RWPE2 (cell line): ENCODE measurements around the gene EMCN.

Source experiments
- ATAC-seq: fragments of 200-7000 bp; cut with Tn5 transposase; 3 replicates; pipeline ENCODE4 v1.9.1; 2021; ENCODE audit warnings: low read depth
- DNase-seq: peaks from one replicate; pipeline ENCODE4 v3.0.0-alpha.2; 2020; ENCODE audit warnings: low spot score
- H3K27ac ChIP-seq: fragments of 450-650 bp; 2 replicates; pipeline ENCODE4 v1.5.1; 2017; ENCODE audit warnings: mild to moderate bottlenecking; ENCODE audit not compliant: poor library complexity, severe bottlenecking
- H3K27me3 ChIP-seq: fragments of 250-450 bp; sonication (Bioruptor Pico); 2 replicates; pipeline ENCODE4 v1.5.1; 2021; ENCODE audit warnings: mild to moderate bottlenecking, moderate library complexity; ENCODE audit not compliant: insufficient read depth, poor library complexity, severe bottlenecking
- H3K36me3 ChIP-seq: fragments of 250-450 bp; sonication (Bioruptor Pico); 2 replicates; pipeline ENCODE4 v1.5.1; 2020; ENCODE audit warnings: low read depth, mild to moderate bottlenecking, moderate library complexity
- H3K4me1 ChIP-seq: fragments of 250-450 bp; sonication (Bioruptor Pico); 2 replicates; pipeline ENCODE4 v1.5.1; 2021; ENCODE audit warnings: mild to moderate bottlenecking, moderate library complexity; ENCODE audit not compliant: insufficient read depth, poor library complexity, severe bottlenecking
- H3K4me3 ChIP-seq: fragments of 250-450 bp; sonication (Bioruptor Pico); 2 replicates; pipeline ENCODE4 v1.5.1; 2021; ENCODE audit warnings: mild to moderate bottlenecking, moderate library complexity; ENCODE audit not compliant: severe bottlenecking
- H3K9me3 ChIP-seq: fragments of 250-450 bp; sonication (Bioruptor Pico); 2 replicates; pipeline ENCODE4 v1.5.1; 2021; ENCODE audit warnings: mild to moderate bottlenecking, moderate library complexity; ENCODE audit not compliant: severe bottlenecking
- TF ChIP-seq, protein P1 (sequence below): fragments of 450-650 bp; IDR thresholded peaks from one replicate; pipeline ENCODE4 v1.5.1; 2017; ENCODE audit warnings: mild to moderate bottlenecking, moderate library complexity; ENCODE audit not compliant: poor library complexity, severe bottlenecking

EMCN gene

DNA sequence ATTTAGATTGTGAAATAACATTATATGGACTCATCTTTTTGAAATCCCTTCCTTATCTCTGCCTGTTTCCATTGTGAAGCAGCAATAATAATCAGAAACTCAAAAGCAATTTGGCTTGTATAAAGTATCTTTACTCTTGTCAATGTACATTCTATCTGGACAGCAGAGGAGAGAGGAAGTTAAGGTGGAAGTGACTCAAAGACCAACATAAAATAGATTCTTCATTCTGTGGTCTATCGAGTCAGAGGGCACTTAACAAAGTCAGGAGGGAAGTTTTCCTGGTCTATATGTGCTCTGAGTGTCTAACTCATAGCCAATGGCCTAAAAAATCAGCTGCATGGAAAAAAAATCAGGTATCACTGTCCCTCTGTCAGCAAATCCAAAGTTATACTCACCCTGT is 155.5 kb downstream of the EMCN start:
- TF ChIP-seq, protein P1, sequence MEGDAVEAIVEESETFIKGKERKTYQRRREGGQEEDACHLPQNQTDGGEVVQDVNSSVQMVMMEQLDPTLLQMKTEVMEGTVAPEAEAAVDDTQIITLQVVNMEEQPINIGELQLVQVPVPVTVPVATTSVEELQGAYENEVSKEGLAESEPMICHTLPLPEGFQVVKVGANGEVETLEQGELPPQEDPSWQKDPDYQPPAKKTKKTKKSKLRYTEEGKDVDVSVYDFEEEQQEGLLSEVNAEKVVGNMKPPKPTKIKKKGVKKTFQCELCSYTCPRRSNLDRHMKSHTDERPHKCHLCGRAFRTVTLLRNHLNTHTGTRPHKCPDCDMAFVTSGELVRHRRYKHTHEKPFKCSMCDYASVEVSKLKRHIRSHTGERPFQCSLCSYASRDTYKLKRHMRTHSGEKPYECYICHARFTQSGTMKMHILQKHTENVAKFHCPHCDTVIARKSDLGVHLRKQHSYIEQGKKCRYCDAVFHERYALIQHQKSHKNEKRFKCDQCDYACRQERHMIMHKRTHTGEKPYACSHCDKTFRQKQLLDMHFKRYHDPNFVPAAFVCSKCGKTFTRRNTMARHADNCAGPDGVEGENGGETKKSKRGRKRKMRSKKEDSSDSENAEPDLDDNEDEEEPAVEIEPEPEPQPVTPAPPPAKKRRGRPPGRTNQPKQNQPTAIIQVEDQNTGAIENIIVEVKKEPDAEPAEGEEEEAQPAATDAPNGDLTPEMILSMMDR = no peak
- DNase-seq (no peak), ATAC-seq (0 out of 3 replicates have a peak, but pooled peaks have one; percentile 41)
- H3K36me3 ChIP-seq = no peaks in the 10 kb centered on the region
- H3K27me3 ChIP-seq = no peaks in the 10 kb centered on the region
- no peaks in the 10 kb centered on the region for H3K9me3 ChIP-seq
- no peak overlapping the region for H3K4me3 ChIP-seq
- no peak overlapping the region for H3K27ac ChIP-seq
- H3K4me1 ChIP-seq = no peaks in the 10 kb centered on the region

DNA sequence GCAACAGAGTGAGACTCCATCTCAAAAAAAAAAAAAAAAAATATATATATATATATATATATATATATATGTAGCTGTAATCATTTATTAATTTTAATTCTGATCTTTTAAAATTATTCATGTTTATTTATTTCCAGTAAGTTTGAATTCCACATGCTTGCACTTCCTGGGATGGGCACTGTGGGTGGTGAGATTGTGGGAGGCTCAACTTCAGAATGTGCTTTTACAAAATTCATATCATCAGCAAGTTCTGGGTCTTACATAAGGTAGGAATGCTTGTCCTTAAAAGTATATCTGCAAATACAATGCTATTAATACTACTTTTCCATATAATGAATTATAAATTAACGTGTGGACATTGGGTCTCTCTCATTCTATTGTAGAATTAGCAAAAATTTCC is 156.5 kb downstream of the EMCN start:
- Histone ChIP-seq H3K9me3 (no peaks in the 10 kb centered on the region), H3K27ac (no peak overlapping the region), H3K36me3 (no peaks in the 10 kb centered on the region), H3K27me3 (no peaks in the 10 kb centered on the region), H3K4me3 (no peak overlapping the region), H3K4me1 (no peaks in the 10 kb centered on the region)
- ATAC-seq (no peak), DNase-seq (no peak)
- TF ChIP-seq, protein P1 = no peak

- ATAC-seq (no peak), DNase-seq (no peak)
- Histone ChIP-seq H3K27me3 (no peaks in the 10 kb centered on the region), H3K4me3 (no peak overlapping the region), H3K27ac (no peak overlapping the region), H3K4me1 (no peaks in the 10 kb centered on the region), H3K9me3 (no peaks in the 10 kb centered on the region), H3K36me3 (no peaks in the 10 kb centered on the region)
- TF ChIP-seq, protein P1 = no peak
These were observed 157.6 kb downstream of the EMCN start for GRCh38 chr4:100360211-100360610.

GRCh38 chr4:100359441-100359840 is 158.4 kb downstream of the EMCN start:
- H3K4me3 ChIP-seq = no peak overlapping the region
- TF ChIP-seq, protein P1 = no peak
- no peak for ATAC-seq
- DNase-seq = no peak
- no peak overlapping the region for H3K27ac ChIP-seq
- H3K27me3 ChIP-seq = no peaks in the 10 kb centered on the region
- no peaks in the 10 kb centered on the region for H3K36me3 ChIP-seq
- H3K4me1 ChIP-seq = no peaks in the 10 kb centered on the region
- no peaks in the 10 kb centered on the region for H3K9me3 ChIP-seq

- Histone ChIP-seq H3K36me3 (no peaks in the 10 kb centered on the region), H3K4me3 (no peak overlapping the region), H3K27me3 (no peaks in the 10 kb centered on the region), H3K4me1 (no peaks in the 10 kb centered on the region), H3K9me3 (no peaks in the 10 kb centered on the region), H3K27ac (no peak overlapping the region)
- no peak for ATAC-seq
- TF ChIP-seq, protein P1 = no peak
- DNase-seq = no peak
These were observed 160.3 kb downstream of the EMCN start for GRCh38 chr4:100357542-100357941.
